H9 (cell line): ENCODE measurements around the gene DDC. TPM values are rescaled to one million over a fixed set of nuclear protein-coding genes. Genes with fewer than 3 reads are reported as not detected.

Experiments
- DNase-seq: peaks from one replicate; pipeline ENCODE4 v3.0.0-alpha.2; 2017
- H2AFZ ChIP-seq: one replicate; pipeline ENCODE4 v1.6.1; 2013; ENCODE audit warnings: mild to moderate bottlenecking, low read length, control low read depth, moderate library complexity
- H2AK5ac ChIP-seq: 2 replicates; pipeline ENCODE4 v1.6.1; 2013; ENCODE audit warnings: low read length, control low read depth, mixed read lengths; ENCODE audit not compliant: insufficient read length
- H2BK120ac ChIP-seq: one replicate; pipeline ENCODE4 v1.6.1; 2013; ENCODE audit warnings: low read depth, mild to moderate bottlenecking, low read length, control low read depth, inconsistent platforms; ENCODE audit not compliant: poor library complexity, severe bottlenecking
- H2BK12ac ChIP-seq: 2 replicates; pipeline ENCODE4 v1.6.1; 2013; ENCODE audit warnings: low read length, control low read depth, mixed read lengths, low read depth; ENCODE audit not compliant: insufficient read length
- H2BK15ac ChIP-seq: 2 replicates; pipeline ENCODE4 v1.6.1; 2013; ENCODE audit warnings: low read depth, low read length, control low read depth
- H2BK20ac ChIP-seq: one replicate; pipeline ENCODE4 v1.6.1; 2013; ENCODE audit warnings: low read depth, mild to moderate bottlenecking, low read length, control low read depth, inconsistent platforms; ENCODE audit not compliant: poor library complexity, severe bottlenecking
- H2BK5ac ChIP-seq: 2 replicates; pipeline ENCODE4 v1.6.1; 2013; ENCODE audit warnings: low read length, control low read depth, mixed read lengths; ENCODE audit not compliant: insufficient read length
- H3K14ac ChIP-seq: 2 replicates; pipeline ENCODE4 v1.6.1; 2013; ENCODE audit warnings: low read length, control low read depth; ENCODE audit not compliant: insufficient read depth
- H3K18ac ChIP-seq: 2 replicates; pipeline ENCODE4 v1.6.1; 2013; ENCODE audit warnings: low read depth, mild to moderate bottlenecking, mixed read lengths, low read length, control low read depth; ENCODE audit not compliant: insufficient read length
- H3K23ac ChIP-seq: 2 replicates; pipeline ENCODE4 v1.6.1; 2013; ENCODE audit warnings: low read length, control low read depth, mixed read lengths, low read depth; ENCODE audit not compliant: insufficient read length
- H3K23me2 ChIP-seq: 2 replicates; pipeline ENCODE4 v1.6.1; 2013; ENCODE audit warnings: low read depth, mild to moderate bottlenecking, mixed read lengths, low read length, control low read depth; ENCODE audit not compliant: insufficient read length, poor library complexity, severe bottlenecking
- H3K27ac ChIP-seq: 2 replicates; pipeline ENCODE4 v1.5.1; 2013; ENCODE audit warnings: low read length, control low read depth, mixed read lengths, low read depth; ENCODE audit not compliant: insufficient read length
- H3K27me3 ChIP-seq: 2 replicates; pipeline ENCODE4 v1.6.1; 2013; ENCODE audit warnings: low read length, control low read depth, inconsistent platforms; ENCODE audit not compliant: insufficient read depth
- H3K4ac ChIP-seq: 2 replicates; pipeline ENCODE4 v1.6.1; 2013; ENCODE audit warnings: low read depth, mild to moderate bottlenecking, control low read depth, inconsistent platforms, low read length, moderate library complexity
- H3K4me1 ChIP-seq: 2 replicates; pipeline ENCODE4 v1.6.1; 2013; ENCODE audit warnings: low read length, control low read depth, inconsistent platforms; ENCODE audit not compliant: insufficient read depth
- H3K4me2 ChIP-seq: 2 replicates; pipeline ENCODE4 v1.6.1; 2013; ENCODE audit warnings: low read length, control low read depth, mixed read lengths; ENCODE audit not compliant: insufficient read length, insufficient read depth
- H3K56ac ChIP-seq: 2 replicates; pipeline ENCODE4 v1.6.1; 2013; ENCODE audit warnings: low read depth, mild to moderate bottlenecking, mixed read lengths, low read length, control low read depth; ENCODE audit not compliant: insufficient read length
- H3K79me1 ChIP-seq: 2 replicates; pipeline ENCODE4 v1.6.1; 2013; ENCODE audit warnings: low read depth, mild to moderate bottlenecking, moderate library complexity, low read length, control low read depth, inconsistent platforms; ENCODE audit not compliant: insufficient read depth, poor library complexity, severe bottlenecking
- H3K79me2 ChIP-seq: 2 replicates; pipeline ENCODE4 v1.6.1; 2013; ENCODE audit warnings: low read length, control low read depth, inconsistent platforms; ENCODE audit not compliant: insufficient read depth
- H3K9ac ChIP-seq: 2 replicates; pipeline ENCODE4 v1.6.1; 2013; ENCODE audit warnings: low read length, control low read depth, mixed read lengths; ENCODE audit not compliant: insufficient read length; ENCODE audit errors: extremely low read depth
- H3K9me3 ChIP-seq: one replicate; pipeline ENCODE4 v1.6.1; 2013; ENCODE audit warnings: low read depth, low read length, inconsistent platforms; ENCODE audit not compliant: control insufficient read depth
- H3T11ph ChIP-seq: one replicate; pipeline ENCODE4 v1.6.1; 2013; ENCODE audit warnings: mild to moderate bottlenecking, low read length, control low read depth, inconsistent platforms
- H4K20me1 ChIP-seq: one replicate; pipeline ENCODE4 v1.6.1; 2013; ENCODE audit not compliant: control insufficient read depth, insufficient read length, insufficient read depth
- H4K5ac ChIP-seq: 2 replicates; pipeline ENCODE4 v1.6.1; 2013; ENCODE audit warnings: low read depth, mild to moderate bottlenecking, mixed read lengths, low read length, control low read depth; ENCODE audit not compliant: insufficient read length
- H4K8ac ChIP-seq: replicated peaks from 2 replicates; pipeline ENCODE4 v1.6.1; 2013; ENCODE audit warnings: low read length, control low read depth, mixed read lengths, low read depth; ENCODE audit not compliant: insufficient read length
- H4K91ac ChIP-seq: 2 replicates; pipeline ENCODE4 v1.6.1; 2013; ENCODE audit warnings: low read depth, mild to moderate bottlenecking, moderate library complexity, mixed read lengths, low read length, control low read depth; ENCODE audit not compliant: insufficient read length
- H3K27ac Mint-ChIP-seq, 3 experiments: 2 replicates in 2 of 3; 3 replicates in 1 of 3; pipeline ENCODE4 v1.8.0; 2020 to 2021; ENCODE audit warnings: mixed read lengths in 3 of 3, mild to moderate bottlenecking in 1 of 3, moderate library complexity in 1 of 3
- H3K27me3 Mint-ChIP-seq: 2 replicates; pipeline ENCODE4 v1.8.0; 2021; ENCODE audit warnings: low read depth, mild to moderate bottlenecking, moderate library complexity, mixed read lengths
- H3K36me3 Mint-ChIP-seq, 3 experiments: 2 replicates in 2 of 3; 3 replicates in 1 of 3; pipeline ENCODE4 v1.8.0; 2020 to 2021; ENCODE audit warnings: low read depth in 3 of 3, mixed read lengths in 3 of 3; ENCODE audit not compliant: insufficient read depth in 1 of 3
- H3K4me1 Mint-ChIP-seq, 2 experiments: 2 replicates each; pipeline ENCODE4 v1.8.0; 2020; ENCODE audit warnings: mixed read lengths in 2 of 2
- H3K4me3 Mint-ChIP-seq, 2 experiments: 2 replicates in 1 of 2; 3 replicates in 1 of 2; pipeline ENCODE4 v1.8.0; 2020 to 2021; ENCODE audit warnings: mild to moderate bottlenecking in 2 of 2, mixed read lengths in 2 of 2, moderate library complexity in 1 of 2
- H3K9me3 Mint-ChIP-seq, 2 experiments: 2 replicates in 1 of 2; 3 replicates in 1 of 2; pipeline ENCODE4 v1.8.0; 2020; ENCODE audit warnings: mild to moderate bottlenecking in 2 of 2, mixed read lengths in 2 of 2, moderate library complexity in 1 of 2
- CTCF ChIP-seq: fragments of 200-600 bp; sonication (generic); conservative IDR thresholded peaks from 3 replicates; pipeline ENCODE4 v1.8.0; 2021; ENCODE audit warnings: antibody characterized with exemption, mild to moderate bottlenecking
- WGBS: extraction: QIAGEN DNeasy Blood & Tissue Kit; methylation state at CpG from one replicate; pipeline ENCODE4 v1.1.7; 2013; ENCODE audit warnings: missing lambda C conversion rate, low lambda C conversion rate, mixed read lengths; ENCODE audit not compliant: insufficient read length; ENCODE audit errors: extremely low coverage; 5-methylcytosine and 5-hydroxymethylcytosine counted together
- total RNA-seq: library from RNA; stranded (reverse); gene quantifications from 2 replicates; pipeline ENCODE4 v1.2.1, GENCODE V29; 2021

Gene DDC
- total RNA-seq, 1 experiment from 2014 or later: not detected

GRCh38 chr7:50467817-50468610 lies 97.2 kb downstream of the DDC start:
- Mint-ChIP-seq H3K36me3 (no peaks in the 10 kb centered on the region; a peak in 2 of 7 replicates), H3K4me3 (no peak overlapping the region), H3K4me1 (peaks cover 5 to 7% of the 10 kb centered on the region in 2 experiments; a peak in 3 of 4 replicates), H3K9me3 (peaks cover 0 to 3% of the 10 kb centered on the region in 2 experiments; a peak in 2 of 5 replicates), H3K27ac (no peak overlapping the region), H3K27me3 (peaks cover 24% of the 10 kb centered on the region)
- no peaks in the 10 kb centered on the region for H3K23me2 ChIP-seq
- H3K27ac ChIP-seq: no peak overlapping the region
- no peak overlapping the region for H2BK12ac ChIP-seq
- H2BK120ac ChIP-seq: no peak overlapping the region
- no peak overlapping the region for H3T11ph ChIP-seq
- no peaks in the 10 kb centered on the region for H3K79me2 ChIP-seq
- H3K23ac ChIP-seq: no peak overlapping the region
- H3K4me1 ChIP-seq: no peaks in the 10 kb centered on the region
- H3K18ac ChIP-seq: no peak overlapping the region
- H2BK20ac ChIP-seq: no peak overlapping the region
- no peak overlapping the region for H3K14ac ChIP-seq
- no peak overlapping the region for H4K8ac ChIP-seq
- no peak overlapping the region for H3K56ac ChIP-seq
- no CpG with 5 or more reads among the region's 30 CpGs for WGBS
- DNase-seq: peak; percentile 81
- H2BK5ac ChIP-seq: no peak overlapping the region
- H2BK15ac ChIP-seq: no peak overlapping the region
- no peak overlapping the region for H3K4ac ChIP-seq
- H4K91ac ChIP-seq: no peak overlapping the region
- no peaks in the 10 kb centered on the region for H3K79me1 ChIP-seq
- H2AK5ac ChIP-seq: no peak overlapping the region
- H2AFZ ChIP-seq: no peak overlapping the region
- H3K9me3 ChIP-seq: no peaks in the 10 kb centered on the region
- H3K27me3 ChIP-seq: no peaks in the 10 kb centered on the region
- peak; percentile 93 for TF ChIP-seq CTCF
- no peak overlapping the region for H4K5ac ChIP-seq
- no peaks in the 10 kb centered on the region for H4K20me1 ChIP-seq
- no peak overlapping the region for H3K9ac ChIP-seq
- H3K4me2 ChIP-seq: no peak overlapping the region
